Astrocyte (in vitro differentiated cells and primary cell): ENCODE data around the gene RBFOX2. TPM values are rescaled to one million over a fixed set of nuclear protein-coding genes. Genes with fewer than 3 reads are reported as not detected.

Source experiments
- DNase-seq: peaks from one replicate; pipeline ENCODE4 v3.0.0-alpha.2; 2010; ENCODE audit warnings: low read depth
- FAIRE-seq: peaks from 2 replicates; lab custom pipeline; 2011; peaks lifted over from hg19 to GRCh38; lab: Jason Lieb, UNC
- H2AFZ ChIP-seq: 2 replicates; pipeline ENCODE4 v1.6.0; 2012; ENCODE audit warnings: low read depth, low read length, inconsistent platforms
- H3K27ac ChIP-seq: 2 replicates; pipeline ENCODE4 v1.5.1; 2011; ENCODE audit warnings: low read depth, low read length, inconsistent platforms
- H3K27me3 ChIP-seq: 2 replicates; pipeline ENCODE4 v1.6.0; 2011; ENCODE audit warnings: low read length, inconsistent platforms; ENCODE audit not compliant: insufficient read depth
- H3K36me3 ChIP-seq: 2 replicates; pipeline ENCODE4 v1.5.1; 2011; ENCODE audit warnings: low read length, inconsistent platforms; ENCODE audit not compliant: insufficient read depth
- H3K4me1 ChIP-seq: 2 replicates; pipeline ENCODE4 v1.5.1; 2011; ENCODE audit warnings: low read length, inconsistent platforms; ENCODE audit not compliant: insufficient read depth
- H3K4me2 ChIP-seq: 2 replicates; pipeline ENCODE4 v1.6.0; 2012; ENCODE audit warnings: low read length, inconsistent platforms
- H3K4me3 ChIP-seq: 2 replicates; pipeline ENCODE4 v1.5.1; 2011; ENCODE audit warnings: low read depth, mild to moderate bottlenecking, low read length, inconsistent platforms; ENCODE audit not compliant: insufficient read depth
- H3K79me2 ChIP-seq: 2 replicates; pipeline ENCODE4 v1.6.0; 2012; ENCODE audit warnings: mild to moderate bottlenecking, low read length, inconsistent platforms; ENCODE audit not compliant: insufficient read depth
- H3K9ac ChIP-seq: 2 replicates; pipeline ENCODE4 v1.6.0; 2012; ENCODE audit warnings: mild to moderate bottlenecking, low read length, inconsistent platforms
- H3K9me3 ChIP-seq: 2 replicates; pipeline ENCODE4 v1.5.1; 2012; ENCODE audit warnings: low read depth, mild to moderate bottlenecking, low read length, inconsistent platforms; ENCODE audit not compliant: insufficient read depth
- H4K20me1 ChIP-seq: 2 replicates; pipeline ENCODE4 v1.6.0; 2012; ENCODE audit warnings: low read length, inconsistent platforms; ENCODE audit not compliant: insufficient read depth
- H3K27ac Mint-ChIP-seq: one replicate; pipeline ENCODE4 v1.8.0; 2021; ENCODE audit warnings: mild to moderate bottlenecking, mixed read lengths; ENCODE audit not compliant: unreplicated experiment
- H3K27me3 Mint-ChIP-seq: one replicate; pipeline ENCODE4 v1.8.0; 2021; ENCODE audit warnings: low read depth, mixed read lengths; ENCODE audit not compliant: unreplicated experiment
- H3K36me3 Mint-ChIP-seq: one replicate; pipeline ENCODE4 v1.8.0; 2021; ENCODE audit warnings: low read depth, mixed read lengths; ENCODE audit not compliant: unreplicated experiment
- H3K4me1 Mint-ChIP-seq: one replicate; pipeline ENCODE4 v1.8.0; 2021; ENCODE audit warnings: low read depth, mixed read lengths; ENCODE audit not compliant: unreplicated experiment
- H3K4me3 Mint-ChIP-seq: one replicate; pipeline ENCODE4 v1.8.0; 2021; ENCODE audit warnings: mild to moderate bottlenecking, moderate library complexity, mixed read lengths; ENCODE audit not compliant: unreplicated experiment
- H3K9me3 Mint-ChIP-seq: one replicate; pipeline ENCODE4 v1.8.0; 2021; ENCODE audit warnings: mild to moderate bottlenecking, mixed read lengths; ENCODE audit not compliant: unreplicated experiment
- EZH2 ChIP-seq: IDR thresholded peaks from 2 replicates; pipeline ENCODE4 v1.6.1; 2012; ENCODE audit warnings: mild to moderate bottlenecking, low read length, inconsistent platforms; ENCODE audit not compliant: insufficient read depth
- total RNA-seq: library from RNA; stranded (reverse); gene quantifications from 2 replicates; pipeline ENCODE4 v1.2.1, GENCODE V29; 2021
- TF ChIP-seq, protein P1 (sequence below): IDR thresholded peaks from 2 replicates; pipeline ENCODE4 v1.5.1; 2011; ENCODE audit warnings: low read depth, mild to moderate bottlenecking, inconsistent platforms, low read length, moderate library complexity; ENCODE audit not compliant: insufficient read depth

The RBFOX2 gene
- total RNA-seq, 1 donor from 2014 or later, result 169 TPM

DNA sequence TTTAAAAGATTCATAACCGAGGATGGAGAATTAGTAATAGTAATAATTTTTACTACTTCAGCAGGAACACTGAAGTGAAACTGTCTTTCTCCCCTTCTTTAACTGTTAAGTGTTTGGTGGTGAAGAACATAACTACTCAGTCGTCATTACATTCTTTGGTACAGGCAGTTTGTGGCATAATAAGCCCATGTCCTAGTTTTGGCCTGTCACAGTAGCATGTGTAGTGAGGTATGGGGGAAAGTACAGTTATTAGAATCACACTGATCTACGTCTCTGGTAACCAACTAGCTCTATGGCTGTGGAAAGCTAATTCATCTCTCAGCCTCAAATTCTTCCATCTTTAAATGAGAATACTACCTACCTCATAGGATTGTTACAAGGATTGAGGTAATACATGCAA lies 71.8 kb downstream of the RBFOX2 start:
- Histone ChIP-seq H3K9me3 (no peaks in the 10 kb centered on the region), H3K4me1 (peaks cover 13% of the 10 kb centered on the region), H3K36me3 (no peaks in the 10 kb centered on the region), H3K27me3 (no peaks in the 10 kb centered on the region), H2AFZ (no peak overlapping the region), H3K4me3 (no peak overlapping the region), H3K4me2 (no peak overlapping the region), H3K79me2 (peaks cover 69% of the 10 kb centered on the region), H3K27ac (no peak overlapping the region), H3K9ac (no peak overlapping the region), H4K20me1 (peaks cover 25% of the 10 kb centered on the region)
- FAIRE-seq (no peak), DNase-seq (no peak)
- TF ChIP-seq, protein P1, sequence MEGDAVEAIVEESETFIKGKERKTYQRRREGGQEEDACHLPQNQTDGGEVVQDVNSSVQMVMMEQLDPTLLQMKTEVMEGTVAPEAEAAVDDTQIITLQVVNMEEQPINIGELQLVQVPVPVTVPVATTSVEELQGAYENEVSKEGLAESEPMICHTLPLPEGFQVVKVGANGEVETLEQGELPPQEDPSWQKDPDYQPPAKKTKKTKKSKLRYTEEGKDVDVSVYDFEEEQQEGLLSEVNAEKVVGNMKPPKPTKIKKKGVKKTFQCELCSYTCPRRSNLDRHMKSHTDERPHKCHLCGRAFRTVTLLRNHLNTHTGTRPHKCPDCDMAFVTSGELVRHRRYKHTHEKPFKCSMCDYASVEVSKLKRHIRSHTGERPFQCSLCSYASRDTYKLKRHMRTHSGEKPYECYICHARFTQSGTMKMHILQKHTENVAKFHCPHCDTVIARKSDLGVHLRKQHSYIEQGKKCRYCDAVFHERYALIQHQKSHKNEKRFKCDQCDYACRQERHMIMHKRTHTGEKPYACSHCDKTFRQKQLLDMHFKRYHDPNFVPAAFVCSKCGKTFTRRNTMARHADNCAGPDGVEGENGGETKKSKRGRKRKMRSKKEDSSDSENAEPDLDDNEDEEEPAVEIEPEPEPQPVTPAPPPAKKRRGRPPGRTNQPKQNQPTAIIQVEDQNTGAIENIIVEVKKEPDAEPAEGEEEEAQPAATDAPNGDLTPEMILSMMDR, result no peak
- no peak for TF ChIP-seq EZH2
- peaks cover 10% of the 10 kb centered on the region for H3K4me1 Mint-ChIP-seq
- no peaks in the 10 kb centered on the region for H3K9me3 Mint-ChIP-seq
- no peak overlapping the region for H3K27ac Mint-ChIP-seq
- H3K4me3 Mint-ChIP-seq, result no peak overlapping the region
- H3K27me3 Mint-ChIP-seq, result no peaks in the 10 kb centered on the region
- no peaks in the 10 kb centered on the region for H3K36me3 Mint-ChIP-seq

DNA sequence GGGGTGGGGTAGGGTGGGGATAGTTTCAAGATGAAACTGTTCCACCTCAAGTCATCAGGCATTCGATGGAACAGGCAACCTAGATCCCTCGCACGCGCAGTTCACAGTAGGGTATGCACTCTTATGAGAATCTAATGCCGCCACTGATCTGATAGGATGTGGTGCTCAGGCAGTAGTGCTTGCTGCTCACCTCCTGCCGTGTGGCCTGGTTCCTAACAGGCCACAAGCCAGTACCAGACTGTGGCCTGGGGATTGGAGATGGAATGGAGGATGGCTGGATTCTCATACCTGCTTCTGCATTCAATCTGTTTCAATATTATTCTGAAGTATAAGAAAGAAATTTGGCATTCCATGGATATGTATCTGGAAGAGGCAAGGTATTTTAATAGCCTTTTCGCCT lies 73.1 kb downstream of the RBFOX2 start:
- Histone ChIP-seq H3K79me2 (peaks cover 66% of the 10 kb centered on the region), H2AFZ (no peak overlapping the region), H3K27me3 (no peaks in the 10 kb centered on the region), H3K4me1 (no peaks in the 10 kb centered on the region), H3K36me3 (no peaks in the 10 kb centered on the region), H3K9ac (no peak overlapping the region), H3K4me2 (no peak overlapping the region), H3K27ac (no peak overlapping the region), H3K4me3 (no peak overlapping the region), H3K9me3 (no peaks in the 10 kb centered on the region), H4K20me1 (peaks cover 28% of the 10 kb centered on the region)
- DNase-seq (no peak), FAIRE-seq (no peak)
- peaks cover 1% of the 10 kb centered on the region for H3K4me1 Mint-ChIP-seq
- H3K36me3 Mint-ChIP-seq, result no peaks in the 10 kb centered on the region
- H3K9me3 Mint-ChIP-seq, result no peaks in the 10 kb centered on the region
- H3K4me3 Mint-ChIP-seq, result no peak overlapping the region
- H3K27me3 Mint-ChIP-seq, result no peaks in the 10 kb centered on the region
- H3K27ac Mint-ChIP-seq, result no peak overlapping the region
- no peak for TF ChIP-seq EZH2
- TF ChIP-seq, protein P1, result no peak

DNA sequence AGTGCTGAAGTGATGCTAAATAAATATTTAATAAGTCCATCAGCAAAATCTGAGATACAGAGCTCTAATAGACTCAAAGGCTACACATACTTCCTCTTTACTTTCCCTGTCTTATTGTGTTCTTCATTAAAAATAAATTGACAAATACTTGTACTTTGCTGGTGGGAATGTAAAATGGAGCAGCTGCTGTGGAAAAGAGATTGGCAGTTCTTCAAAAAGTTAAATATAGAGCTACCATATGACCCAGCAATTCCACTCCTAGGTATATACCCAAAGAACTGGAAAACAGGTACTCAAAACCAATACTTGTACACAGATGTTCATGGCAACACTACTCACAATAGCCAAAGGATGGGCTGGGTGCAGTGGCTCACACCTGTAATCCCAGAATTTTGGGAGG lies 76.0 kb downstream of the RBFOX2 start:
- Histone ChIP-seq H4K20me1 (peaks cover 34% of the 10 kb centered on the region), H2AFZ (no peak overlapping the region), H3K36me3 (no peaks in the 10 kb centered on the region), H3K27me3 (no peaks in the 10 kb centered on the region), H3K9ac (no peak overlapping the region), H3K27ac (no peak overlapping the region), H3K4me1 (peaks cover 4% of the 10 kb centered on the region), H3K4me3 (no peak overlapping the region), H3K79me2 (peaks cover 38% of the 10 kb centered on the region), H3K9me3 (no peaks in the 10 kb centered on the region), H3K4me2 (no peak overlapping the region)
- no peak overlapping the region for H3K4me3 Mint-ChIP-seq
- no peaks in the 10 kb centered on the region for H3K36me3 Mint-ChIP-seq
- FAIRE-seq (no peak), DNase-seq (no peak)
- H3K27ac Mint-ChIP-seq, result no peak overlapping the region
- H3K4me1 Mint-ChIP-seq, result peaks cover 2% of the 10 kb centered on the region
- H3K9me3 Mint-ChIP-seq, result no peaks in the 10 kb centered on the region
- H3K27me3 Mint-ChIP-seq, result no peaks in the 10 kb centered on the region
- no peak for TF ChIP-seq EZH2
- TF ChIP-seq, protein P1, result no peak
